ENCODE measurements around the gene SPIC.
"Not testable (repeated sequence)": the region's sequence is repeated elsewhere in the genome, so short reads cannot be mapped to it uniquely, and the experiment has no call there.

SPIC gene

DNA sequence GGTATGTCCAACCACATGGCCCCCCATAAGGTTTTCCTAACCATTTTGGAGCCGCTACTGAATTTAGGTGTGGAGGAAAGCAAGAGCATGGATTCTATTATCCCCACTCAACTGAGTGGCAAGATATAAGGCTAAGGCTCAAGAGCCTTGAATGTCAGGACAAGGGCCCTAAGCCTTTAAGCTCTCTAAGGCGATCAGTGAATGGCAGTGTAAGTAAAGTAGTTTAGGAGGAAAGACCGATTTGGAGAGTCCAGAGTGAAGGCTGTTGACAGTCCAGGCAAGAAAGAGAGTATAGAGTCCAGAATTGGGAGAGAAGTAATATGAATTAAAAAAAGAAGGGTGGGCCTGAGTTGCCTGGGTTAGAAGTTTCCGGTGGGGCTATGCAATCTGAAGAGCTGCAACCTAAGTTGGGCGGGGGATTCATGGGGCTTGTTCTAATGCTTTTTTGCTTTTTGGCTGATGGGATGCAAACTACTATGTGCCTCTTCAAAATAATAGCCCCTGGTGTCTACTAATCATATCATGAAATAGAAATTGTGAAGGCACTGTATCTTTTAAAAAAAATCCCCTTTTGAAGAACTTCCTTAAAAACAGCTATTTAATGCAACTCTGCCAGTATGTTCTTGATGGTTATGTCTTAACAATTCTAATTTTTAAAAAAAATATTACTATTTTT is at the start of gene SPIC:
Gene SPIC, plus strand, starts transcription at position 626 of the 676 bp plus-strand sequence. CDS start 1,569 bp downstream, outside the sequence.
- no peak for DNase-seq

DNA sequence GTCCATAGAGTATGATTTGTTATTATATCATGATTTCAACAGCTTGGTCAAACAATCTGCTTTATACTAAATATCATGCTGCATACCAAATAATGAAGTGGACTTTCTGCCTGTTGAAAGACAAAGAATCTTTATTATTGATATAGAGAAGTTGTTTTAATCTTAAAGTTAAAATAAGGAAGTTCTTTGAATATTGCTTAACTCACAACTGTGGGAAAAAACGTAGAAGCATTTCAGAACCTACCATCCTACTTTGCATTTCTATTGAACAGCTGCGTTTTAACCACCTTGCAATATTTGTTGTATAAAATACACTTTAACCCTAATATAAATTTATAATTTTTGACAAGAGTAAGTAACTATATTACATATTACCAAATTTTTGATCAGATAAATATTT is 44.7 kb upstream of the SPIC start:
- DNase-seq, result no peak

DNA sequence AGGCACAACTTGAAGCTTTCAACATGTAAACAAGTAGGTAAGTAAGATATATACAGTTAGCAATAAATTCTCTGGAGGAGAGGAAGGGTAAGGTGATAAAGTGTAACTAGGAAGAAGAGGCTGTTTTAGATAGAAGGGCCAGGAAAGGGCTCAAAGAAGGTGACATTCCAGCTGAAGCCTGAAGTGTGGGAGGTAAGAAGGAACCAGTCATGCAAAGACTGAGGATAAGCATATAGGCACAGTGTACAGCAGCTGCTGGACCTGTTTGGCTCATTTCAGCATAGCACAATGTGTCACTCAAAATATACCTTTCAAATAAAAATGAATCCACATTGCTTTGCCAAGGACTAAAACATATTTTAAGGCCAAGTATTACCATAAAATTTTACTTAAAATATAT is 39.0 kb upstream of the SPIC start:
- no peak for DNase-seq

DNA sequence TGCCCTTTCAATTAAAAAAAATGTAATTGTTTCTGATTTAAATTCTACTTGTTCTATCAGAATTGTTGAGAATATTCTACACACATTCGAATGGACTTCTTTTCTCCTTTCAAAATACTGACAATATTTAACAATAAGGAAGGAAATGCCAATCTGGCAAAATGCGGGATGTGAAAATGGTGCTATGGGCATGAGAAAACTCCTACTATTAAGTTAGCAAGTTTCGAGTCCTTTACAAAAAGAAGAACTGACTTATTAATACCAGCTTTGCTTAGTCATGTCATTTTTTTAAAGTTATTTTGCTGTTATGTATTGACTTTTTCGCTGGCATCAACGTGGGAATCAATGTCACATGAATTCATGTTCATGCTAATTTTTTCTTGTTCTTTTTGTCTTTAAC is 35.9 kb upstream of the SPIC start:
- DNase-seq, result no peak

DNA sequence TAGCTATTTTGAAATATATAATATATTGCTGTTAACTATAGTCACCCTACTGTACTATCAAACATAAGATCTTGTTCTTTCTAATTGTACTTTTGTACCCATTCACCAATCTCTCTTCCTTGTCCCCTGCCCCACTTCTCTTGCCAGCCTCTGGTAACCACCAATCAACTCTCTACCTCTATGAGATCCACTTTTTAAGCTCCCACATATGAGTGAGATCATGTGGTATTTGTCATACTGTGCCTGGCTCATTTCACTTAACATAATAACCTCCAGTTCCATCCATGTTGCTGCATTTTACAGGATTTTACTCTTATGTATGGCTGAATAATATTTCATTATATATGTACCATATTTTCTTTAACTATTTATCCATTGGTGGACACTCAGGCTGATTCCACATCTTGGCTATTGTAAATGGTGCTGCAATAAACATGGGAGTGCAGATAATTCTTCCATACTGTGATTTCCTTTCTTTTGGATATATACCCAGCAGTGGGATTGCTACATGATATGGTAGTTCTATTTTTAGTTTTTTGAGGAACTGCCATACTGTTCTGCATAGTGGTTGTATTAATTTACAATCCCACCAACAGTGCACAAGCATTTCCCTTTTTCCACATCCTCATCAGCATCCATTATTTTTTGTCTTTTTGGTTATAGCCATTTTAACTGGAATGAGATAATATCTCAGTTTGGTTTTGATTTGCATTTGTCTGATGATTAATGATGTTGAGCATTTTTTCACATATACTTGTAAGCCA is 33.5 kb upstream of the SPIC start:
- DNase-seq, result no peak

DNA sequence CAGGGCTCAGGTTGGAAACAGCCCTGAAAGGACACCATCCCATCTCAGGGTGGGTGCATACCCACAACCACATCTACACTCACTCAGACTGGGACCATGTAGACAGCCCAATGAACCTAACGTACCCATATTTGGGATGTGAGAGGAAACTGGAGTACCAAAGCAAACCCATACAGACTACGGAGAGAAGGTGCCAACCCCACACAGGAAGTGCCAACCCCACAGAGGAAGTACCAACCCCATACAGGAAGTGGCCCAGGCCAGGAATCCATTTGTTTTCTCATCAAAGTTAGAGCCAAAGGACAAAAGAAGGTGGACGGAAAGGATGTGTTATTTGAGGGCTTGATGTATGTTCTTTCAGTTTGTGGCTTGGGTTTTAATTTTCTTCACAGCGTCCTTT is 19.5 kb upstream of the SPIC start:
- DNase-seq, result no peak

- DNase-seq, result no peak
These were observed 15.3 kb upstream of the SPIC start for GRCh38 chr12:101459642-101460346.

DNA sequence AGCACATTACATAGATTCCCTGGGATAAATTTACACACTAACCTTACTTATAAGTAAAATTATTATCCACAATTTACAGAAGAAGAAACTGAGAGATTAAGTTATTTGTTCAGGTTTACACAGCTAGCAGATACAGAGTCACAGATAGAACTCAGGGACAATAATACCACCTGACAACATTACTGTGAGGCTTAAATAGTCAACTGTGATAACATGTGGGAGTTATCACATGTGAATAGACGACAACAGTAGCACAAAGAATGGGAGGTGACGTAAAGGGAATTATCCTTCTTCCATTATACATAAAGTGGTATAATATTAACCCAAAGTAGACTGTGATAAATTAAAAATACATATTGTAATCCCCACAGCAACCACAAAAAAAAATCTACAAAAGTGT is 6.2 kb upstream of the SPIC start:
- DNase-seq, result no peak

GRCh38 chr12:101470939-101471338 is 4.2 kb upstream of the SPIC start:
- no peak for DNase-seq

- not testable (repeated sequence) for DNase-seq
These were observed 3.3 kb upstream of the SPIC start for GRCh38 chr12:101471878-101472277.

DNA sequence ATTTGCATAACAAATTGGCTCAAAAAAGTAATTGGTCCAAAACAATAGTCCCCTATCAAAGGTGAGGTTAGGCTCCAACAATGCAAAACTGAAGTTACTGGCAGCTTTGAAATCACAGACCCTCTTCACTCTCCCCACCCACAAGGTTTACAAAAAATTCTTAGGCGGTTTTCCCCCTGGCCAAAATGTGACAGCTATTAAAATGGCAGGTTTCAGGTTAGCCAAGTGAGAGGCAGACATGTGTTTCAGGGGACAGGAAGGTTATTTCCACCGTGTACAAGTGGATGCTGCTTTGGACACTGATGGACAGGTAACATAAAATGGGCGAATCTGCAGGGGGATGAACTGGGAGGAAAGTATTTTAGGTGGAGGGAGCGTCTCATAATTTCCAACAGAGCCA is 888 bp upstream of the SPIC start:
- DNase-seq, result no peak

DNA sequence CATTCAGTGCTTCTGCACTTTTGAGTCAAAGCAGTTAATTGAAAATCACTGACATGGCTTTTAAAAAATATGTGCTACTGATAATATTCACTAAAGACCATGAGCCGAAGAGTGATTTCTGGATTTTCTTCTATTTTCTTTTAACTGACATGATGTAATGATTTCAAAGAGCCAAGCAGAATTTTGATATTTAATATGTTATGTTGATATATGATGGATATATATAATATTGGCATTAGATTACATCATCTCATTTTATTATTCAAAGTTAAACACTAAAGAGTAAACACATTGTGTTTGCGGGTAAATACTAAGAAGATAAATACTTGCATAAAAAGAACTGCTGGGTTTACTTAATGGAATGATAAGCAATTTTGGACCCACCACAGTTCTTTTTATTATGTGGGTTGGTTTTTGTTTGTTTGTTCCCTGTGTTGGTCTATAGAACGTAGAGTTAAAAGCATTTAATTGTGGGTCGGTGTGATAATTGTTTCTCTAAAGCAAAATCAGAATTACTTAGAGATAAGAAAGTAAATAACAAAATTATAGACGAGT is 692 bp downstream of the SPIC start:
- no peak for DNase-seq

DNA sequence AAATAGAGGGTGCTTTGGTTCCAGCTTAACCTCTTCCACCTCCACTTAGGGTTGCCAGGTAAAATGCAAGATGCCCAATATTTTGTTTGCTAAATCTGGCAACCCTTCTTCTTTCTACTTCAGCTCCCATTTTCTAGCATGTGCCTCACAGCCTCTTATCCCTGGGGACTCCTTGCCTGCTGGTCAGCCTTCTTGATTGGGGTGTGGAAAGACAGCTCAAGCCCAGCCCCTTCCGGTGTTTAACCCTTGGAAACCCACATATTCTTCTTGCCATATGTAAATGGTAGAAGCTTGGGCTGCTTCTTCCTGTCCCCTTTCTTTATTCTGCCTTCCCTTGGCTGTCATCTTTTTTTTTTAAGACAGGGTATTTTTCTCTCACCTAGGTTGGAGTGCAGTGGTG is 5.7 kb downstream of the SPIC start:
- no peak for DNase-seq

GRCh38 chr12:101485021-101485420 is 9.9 kb downstream of the SPIC start:
- DNase-seq, result no peak

GRCh38 chr12:101488469-101488868 is 13.3 kb downstream of the SPIC start:
- no peak for DNase-seq

DNA sequence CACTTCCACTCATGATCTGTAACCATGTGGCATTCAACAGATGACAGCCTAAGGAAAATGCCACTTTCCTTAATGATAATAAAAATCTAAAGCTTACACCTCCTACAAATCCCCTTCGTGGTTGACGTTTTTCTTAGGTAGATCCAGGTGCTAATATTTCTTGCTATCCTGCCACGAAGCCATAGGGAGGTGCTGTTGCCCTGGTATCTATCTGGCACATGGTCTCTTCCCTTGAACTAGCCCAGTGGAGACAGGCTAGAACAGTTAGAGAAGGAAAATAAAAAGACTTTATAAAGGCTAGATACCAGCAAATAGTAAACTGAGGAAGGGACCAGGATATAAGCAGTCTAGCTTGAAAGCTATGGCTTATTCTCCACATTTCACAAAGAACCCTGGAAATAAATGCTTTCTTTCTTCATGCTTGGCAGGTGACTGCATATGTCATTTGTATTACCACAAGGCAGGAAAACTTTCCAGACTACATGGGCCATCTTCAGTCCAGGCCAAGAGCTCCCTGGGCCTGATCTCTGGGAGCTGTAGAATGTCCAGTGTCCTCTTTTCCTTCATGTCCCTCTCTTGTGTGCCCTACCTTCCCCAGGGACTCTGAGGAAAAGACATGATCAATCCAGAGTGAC is 15.3 kb downstream of the SPIC start:
- no peak for DNase-seq

- no peak for DNase-seq
These were observed 16.2 kb downstream of the SPIC start for GRCh38 chr12:101491329-101491728.

GRCh38 chr12:101493556-101493955 is 18.4 kb downstream of the SPIC start:
- no peak for DNase-seq

DNA sequence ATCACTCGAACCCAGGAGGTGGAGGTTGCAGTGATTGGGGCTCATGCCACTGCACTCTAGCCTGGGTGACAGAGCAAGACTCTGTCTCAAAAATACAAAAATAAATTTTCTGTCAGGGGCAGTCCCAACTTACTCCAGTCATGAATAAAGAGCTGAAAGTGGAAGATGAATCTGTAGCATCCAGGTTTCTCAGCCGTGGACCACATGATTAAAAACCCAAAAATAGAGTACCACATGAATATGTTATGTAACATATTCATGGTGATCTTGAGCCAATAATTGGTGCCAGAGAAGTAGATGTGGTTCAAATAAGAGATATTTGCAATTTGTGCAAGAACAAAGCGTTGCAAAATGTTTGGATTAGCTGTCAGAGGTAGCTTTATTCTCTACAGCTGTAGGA is 23.1 kb downstream of the SPIC start:
- DNase-seq, result no peak

DNA sequence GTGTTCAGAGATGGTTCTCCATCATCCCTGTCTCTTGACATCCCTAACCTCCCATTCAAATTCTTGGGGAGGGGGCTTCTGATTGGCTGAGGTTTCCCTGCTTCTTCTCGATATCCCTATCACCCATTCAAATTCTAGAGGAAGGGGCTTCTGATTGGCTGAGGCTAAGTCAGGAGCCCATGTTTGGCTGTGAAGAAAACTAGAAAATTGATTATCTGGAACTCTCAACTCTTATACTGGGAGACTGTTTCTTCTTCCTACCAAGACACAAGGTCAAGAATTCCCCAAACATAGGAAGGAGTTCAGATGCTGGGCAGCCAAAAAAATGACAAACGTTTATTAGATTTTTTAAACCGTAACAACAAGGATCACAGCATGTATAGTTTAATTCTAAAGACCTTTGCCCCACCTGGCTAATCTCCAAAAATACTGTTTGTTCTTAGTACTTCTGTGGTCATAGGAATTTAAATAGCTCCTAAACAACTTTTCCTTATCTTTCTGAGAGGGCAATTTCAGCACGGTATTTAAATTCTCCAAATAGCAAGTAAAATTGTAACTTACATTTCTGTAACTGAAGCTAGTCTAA is 26.4 kb downstream of the SPIC start:
- DNase-seq, result no peak

DNA sequence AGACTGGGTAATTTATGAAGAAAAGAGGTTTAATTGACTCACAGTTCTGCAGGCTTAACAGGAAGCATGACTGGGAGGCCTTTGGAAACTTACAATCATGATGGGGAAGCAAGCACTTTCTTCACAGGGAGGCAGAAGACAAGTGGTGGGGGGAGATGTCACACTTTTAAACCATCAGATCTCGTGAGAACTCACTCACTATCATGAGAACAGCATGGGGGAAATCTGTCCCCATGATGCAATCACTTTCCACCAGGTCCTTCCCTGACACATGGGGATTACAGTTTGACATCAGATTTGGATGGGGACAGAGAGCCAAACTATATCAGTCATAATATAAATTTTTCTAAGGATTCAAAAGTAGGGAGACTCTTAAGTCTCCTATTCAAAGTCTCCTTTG is 46.0 kb downstream of the SPIC start:
- no peak for DNase-seq

DNA sequence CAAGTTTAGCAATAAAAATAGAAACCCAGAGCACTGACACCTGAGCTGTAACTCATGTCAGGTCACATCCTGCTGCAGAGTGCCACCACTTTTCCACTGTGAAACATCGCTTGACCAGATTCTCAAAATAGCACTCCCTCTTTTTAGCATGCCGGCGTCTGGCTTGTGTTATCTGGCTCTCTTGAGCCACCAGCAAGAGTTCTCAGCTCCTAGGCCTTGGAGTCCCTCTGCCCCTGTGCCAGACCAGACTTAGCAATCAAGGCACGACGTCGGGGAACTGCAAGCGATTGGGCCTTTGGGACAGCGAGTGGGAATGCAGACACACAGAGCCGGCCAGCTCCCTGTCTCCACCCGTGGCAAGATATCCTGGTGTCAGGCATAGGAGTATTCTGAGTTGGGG is 52.5 kb downstream of the SPIC start:
- DNase-seq, result no peak
